DLD1 (cell line): ENCODE data around the gene TMEM98.
"Not testable (repeated sequence)": the region's sequence is repeated elsewhere in the genome, so short reads cannot be mapped to it uniquely, and the experiment has no call there.

Experiments
- in situ Hi-C: cut with HindIII; loops from 2 replicates; pipeline ENCODE4 v1.10.0; 2017; ENCODE audit warnings: low sequenced_read_pairs

Gene TMEM98

GRCh38 chr17:32914181-32914580, 13.8 kb upstream of the TMEM98 start:
- in situ Hi-C loops = no loop called here

- in situ Hi-C loops = no loop called here
These were observed 12.7 kb upstream of the TMEM98 start for GRCh38 chr17:32915245-32915644.

GRCh38 chr17:32916134-32916533, 11.8 kb upstream of the TMEM98 start:
- in situ Hi-C loops = no loop called here

- in situ Hi-C loops = no loop called here
These were observed 10.9 kb upstream of the TMEM98 start for GRCh38 chr17:32917081-32917480.

GRCh38 chr17:32917842-32918241, 10.1 kb upstream of the TMEM98 start:
- in situ Hi-C loops = no loop called here

GRCh38 chr17:32919876-32920275, 8.1 kb upstream of the TMEM98 start:
- in situ Hi-C loops = not testable (repeated sequence)

- in situ Hi-C loops = no loop called here
These were observed 7.7 kb upstream of the TMEM98 start for GRCh38 chr17:32920293-32920692.

- in situ Hi-C loops = no loop called here
These were observed 6.9 kb upstream of the TMEM98 start for GRCh38 chr17:32921017-32921416.

- in situ Hi-C loops = not testable (repeated sequence)
These were observed 4.0 kb upstream of the TMEM98 start for GRCh38 chr17:32923905-32924304.

- in situ Hi-C loops = loop anchor here (25.0 kb wide), 1 partner anchor 264 kb away; no protein-coding TSS in a partner anchor
These were observed 1.8 kb upstream of the TMEM98 start for GRCh38 chr17:32926183-32926582.

- in situ Hi-C loops = loop anchor here (25.0 kb wide), 1 partner anchor 264 kb away; no protein-coding TSS in a partner anchor
These were observed 1.2 kb upstream of the TMEM98 start for GRCh38 chr17:32926789-32927188.

GRCh38 chr17:32927201-32927723, 691 bp upstream of the TMEM98 start:
- in situ Hi-C loops = loop anchor here (25.0 kb wide), 1 partner anchor 265 kb away; no protein-coding TSS in a partner anchor

GRCh38 chr17:32928586-32929535, 908 bp downstream of the TMEM98 start:
- in situ Hi-C loops = loop anchor here (25.0 kb wide), 1 partner anchor 267 kb away; no protein-coding TSS in a partner anchor

GRCh38 chr17:32929588-32929987, 1.6 kb downstream of the TMEM98 start:
- in situ Hi-C loops = loop anchor here (25.0 kb wide), 1 partner anchor 267 kb away; no protein-coding TSS in a partner anchor

- in situ Hi-C loops = loop anchor here (25.0 kb wide), 1 partner anchor 268 kb away; no protein-coding TSS in a partner anchor
These were observed 2.6 kb downstream of the TMEM98 start for GRCh38 chr17:32930512-32930911.

GRCh38 chr17:32931686-32932085, 3.7 kb downstream of the TMEM98 start:
- in situ Hi-C loops = loop anchor here (25.0 kb wide), 1 partner anchor 269 kb away; no protein-coding TSS in a partner anchor

GRCh38 chr17:32933881-32934280, 5.9 kb downstream of the TMEM98 start:
- in situ Hi-C loops = loop anchor here (25.0 kb wide), 1 partner anchor 272 kb away; no protein-coding TSS in a partner anchor

- in situ Hi-C loops = loop anchor here (25.0 kb wide), 1 partner anchor 273 kb away; no protein-coding TSS in a partner anchor
These were observed 7.8 kb downstream of the TMEM98 start for GRCh38 chr17:32935726-32936125.

- in situ Hi-C loops = loop anchor here (25.0 kb wide), 1 partner anchor 274 kb away; no protein-coding TSS in a partner anchor
These were observed 8.4 kb downstream of the TMEM98 start for GRCh38 chr17:32936186-32936893.

GRCh38 chr17:32936894-32937500, 9.0 kb downstream of the TMEM98 start:
- in situ Hi-C loops = loop anchor here (25.0 kb wide), 1 partner anchor 275 kb away; no protein-coding TSS in a partner anchor
